H9 (cell line): ENCODE measurements around the gene GID8. TPM values are rescaled to one million over a fixed set of nuclear protein-coding genes. Genes with fewer than 3 reads are reported as not detected.

Experiments used
- DNase-seq: peaks from one replicate; pipeline ENCODE4 v3.0.0-alpha.2; 2017
- H2AFZ ChIP-seq: one replicate; pipeline ENCODE4 v1.6.1; 2013; ENCODE audit warnings: mild to moderate bottlenecking, low read length, control low read depth, moderate library complexity
- H2AK5ac ChIP-seq: 2 replicates; pipeline ENCODE4 v1.6.1; 2013; ENCODE audit warnings: low read length, control low read depth, mixed read lengths; ENCODE audit not compliant: insufficient read length
- H2BK120ac ChIP-seq: one replicate; pipeline ENCODE4 v1.6.1; 2013; ENCODE audit warnings: low read depth, mild to moderate bottlenecking, low read length, control low read depth, inconsistent platforms; ENCODE audit not compliant: poor library complexity, severe bottlenecking
- H2BK12ac ChIP-seq: 2 replicates; pipeline ENCODE4 v1.6.1; 2013; ENCODE audit warnings: low read length, control low read depth, mixed read lengths, low read depth; ENCODE audit not compliant: insufficient read length
- H2BK15ac ChIP-seq: 2 replicates; pipeline ENCODE4 v1.6.1; 2013; ENCODE audit warnings: low read depth, low read length, control low read depth
- H2BK20ac ChIP-seq: one replicate; pipeline ENCODE4 v1.6.1; 2013; ENCODE audit warnings: low read depth, mild to moderate bottlenecking, low read length, control low read depth, inconsistent platforms; ENCODE audit not compliant: poor library complexity, severe bottlenecking
- H2BK5ac ChIP-seq: 2 replicates; pipeline ENCODE4 v1.6.1; 2013; ENCODE audit warnings: low read length, control low read depth, mixed read lengths; ENCODE audit not compliant: insufficient read length
- H3K14ac ChIP-seq: 2 replicates; pipeline ENCODE4 v1.6.1; 2013; ENCODE audit warnings: low read length, control low read depth; ENCODE audit not compliant: insufficient read depth
- H3K18ac ChIP-seq: 2 replicates; pipeline ENCODE4 v1.6.1; 2013; ENCODE audit warnings: low read depth, mild to moderate bottlenecking, mixed read lengths, low read length, control low read depth; ENCODE audit not compliant: insufficient read length
- H3K23ac ChIP-seq: 2 replicates; pipeline ENCODE4 v1.6.1; 2013; ENCODE audit warnings: low read length, control low read depth, mixed read lengths, low read depth; ENCODE audit not compliant: insufficient read length
- H3K23me2 ChIP-seq: 2 replicates; pipeline ENCODE4 v1.6.1; 2013; ENCODE audit warnings: low read depth, mild to moderate bottlenecking, mixed read lengths, low read length, control low read depth; ENCODE audit not compliant: insufficient read length, poor library complexity, severe bottlenecking
- H3K27ac ChIP-seq: 2 replicates; pipeline ENCODE4 v1.5.1; 2013; ENCODE audit warnings: low read length, control low read depth, mixed read lengths, low read depth; ENCODE audit not compliant: insufficient read length
- H3K27me3 ChIP-seq: 2 replicates; pipeline ENCODE4 v1.6.1; 2013; ENCODE audit warnings: low read length, control low read depth, inconsistent platforms; ENCODE audit not compliant: insufficient read depth
- H3K4ac ChIP-seq: 2 replicates; pipeline ENCODE4 v1.6.1; 2013; ENCODE audit warnings: low read depth, mild to moderate bottlenecking, control low read depth, inconsistent platforms, low read length, moderate library complexity
- H3K4me1 ChIP-seq: 2 replicates; pipeline ENCODE4 v1.6.1; 2013; ENCODE audit warnings: low read length, control low read depth, inconsistent platforms; ENCODE audit not compliant: insufficient read depth
- H3K4me2 ChIP-seq: 2 replicates; pipeline ENCODE4 v1.6.1; 2013; ENCODE audit warnings: low read length, control low read depth, mixed read lengths; ENCODE audit not compliant: insufficient read length, insufficient read depth
- H3K56ac ChIP-seq: 2 replicates; pipeline ENCODE4 v1.6.1; 2013; ENCODE audit warnings: low read depth, mild to moderate bottlenecking, mixed read lengths, low read length, control low read depth; ENCODE audit not compliant: insufficient read length
- H3K79me1 ChIP-seq: 2 replicates; pipeline ENCODE4 v1.6.1; 2013; ENCODE audit warnings: low read depth, mild to moderate bottlenecking, moderate library complexity, low read length, control low read depth, inconsistent platforms; ENCODE audit not compliant: insufficient read depth, poor library complexity, severe bottlenecking
- H3K79me2 ChIP-seq: 2 replicates; pipeline ENCODE4 v1.6.1; 2013; ENCODE audit warnings: low read length, control low read depth, inconsistent platforms; ENCODE audit not compliant: insufficient read depth
- H3K9ac ChIP-seq: 2 replicates; pipeline ENCODE4 v1.6.1; 2013; ENCODE audit warnings: low read length, control low read depth, mixed read lengths; ENCODE audit not compliant: insufficient read length; ENCODE audit errors: extremely low read depth
- H3K9me3 ChIP-seq: one replicate; pipeline ENCODE4 v1.6.1; 2013; ENCODE audit warnings: low read depth, low read length, inconsistent platforms; ENCODE audit not compliant: control insufficient read depth
- H3T11ph ChIP-seq: one replicate; pipeline ENCODE4 v1.6.1; 2013; ENCODE audit warnings: mild to moderate bottlenecking, low read length, control low read depth, inconsistent platforms
- H4K20me1 ChIP-seq: one replicate; pipeline ENCODE4 v1.6.1; 2013; ENCODE audit not compliant: control insufficient read depth, insufficient read length, insufficient read depth
- H4K5ac ChIP-seq: 2 replicates; pipeline ENCODE4 v1.6.1; 2013; ENCODE audit warnings: low read depth, mild to moderate bottlenecking, mixed read lengths, low read length, control low read depth; ENCODE audit not compliant: insufficient read length
- H4K8ac ChIP-seq: replicated peaks from 2 replicates; pipeline ENCODE4 v1.6.1; 2013; ENCODE audit warnings: low read length, control low read depth, mixed read lengths, low read depth; ENCODE audit not compliant: insufficient read length
- H4K91ac ChIP-seq: 2 replicates; pipeline ENCODE4 v1.6.1; 2013; ENCODE audit warnings: low read depth, mild to moderate bottlenecking, moderate library complexity, mixed read lengths, low read length, control low read depth; ENCODE audit not compliant: insufficient read length
- H3K27ac Mint-ChIP-seq, 3 experiments: 2 replicates in 2 of 3; 3 replicates in 1 of 3; pipeline ENCODE4 v1.8.0; 2020 to 2021; ENCODE audit warnings: mixed read lengths in 3 of 3, mild to moderate bottlenecking in 1 of 3, moderate library complexity in 1 of 3
- H3K27me3 Mint-ChIP-seq: 2 replicates; pipeline ENCODE4 v1.8.0; 2021; ENCODE audit warnings: low read depth, mild to moderate bottlenecking, moderate library complexity, mixed read lengths
- H3K36me3 Mint-ChIP-seq, 3 experiments: 2 replicates in 2 of 3; 3 replicates in 1 of 3; pipeline ENCODE4 v1.8.0; 2020 to 2021; ENCODE audit warnings: low read depth in 3 of 3, mixed read lengths in 3 of 3; ENCODE audit not compliant: insufficient read depth in 1 of 3
- H3K4me1 Mint-ChIP-seq, 2 experiments: 2 replicates each; pipeline ENCODE4 v1.8.0; 2020; ENCODE audit warnings: mixed read lengths in 2 of 2
- H3K4me3 Mint-ChIP-seq, 2 experiments: 2 replicates in 1 of 2; 3 replicates in 1 of 2; pipeline ENCODE4 v1.8.0; 2020 to 2021; ENCODE audit warnings: mild to moderate bottlenecking in 2 of 2, mixed read lengths in 2 of 2, moderate library complexity in 1 of 2
- H3K9me3 Mint-ChIP-seq, 2 experiments: 2 replicates in 1 of 2; 3 replicates in 1 of 2; pipeline ENCODE4 v1.8.0; 2020; ENCODE audit warnings: mild to moderate bottlenecking in 2 of 2, mixed read lengths in 2 of 2, moderate library complexity in 1 of 2
- CTCF ChIP-seq: fragments of 200-600 bp; sonication (generic); conservative IDR thresholded peaks from 3 replicates; pipeline ENCODE4 v1.8.0; 2021; ENCODE audit warnings: antibody characterized with exemption, mild to moderate bottlenecking
- WGBS: extraction: QIAGEN DNeasy Blood & Tissue Kit; methylation state at CpG from one replicate; pipeline ENCODE4 v1.1.7; 2013; ENCODE audit warnings: missing lambda C conversion rate, low lambda C conversion rate, mixed read lengths; ENCODE audit not compliant: insufficient read length; ENCODE audit errors: extremely low coverage; 5-methylcytosine and 5-hydroxymethylcytosine counted together
- total RNA-seq: library from RNA; stranded (reverse); gene quantifications from 2 replicates; pipeline ENCODE4 v1.2.1, GENCODE V29; 2021

The GID8 gene
- total RNA-seq, 1 experiment from 2014 or later, result 60.9 TPM

GRCh38 chr20:62997417-62998035 lies 59.6 kb downstream of the GID8 start:
- H3K9me3 Mint-ChIP-seq, result peaks cover 0 to 3% of the 10 kb centered on the region in 2 experiments; a peak in 2 of 5 replicates
- H3K4me3 Mint-ChIP-seq, result no peak overlapping the region
- Histone ChIP-seq H4K20me1 (peaks cover 2% of the 10 kb centered on the region), H3K14ac (no peak overlapping the region), H3K4me2 (no peak overlapping the region), H3T11ph (no peak overlapping the region), H4K91ac (no peak overlapping the region), H3K27me3 (peaks cover 3% of the 10 kb centered on the region; the same call in 1 of the 2 replicates), H2BK15ac (no peak overlapping the region), H3K79me1 (no peaks in the 10 kb centered on the region), H3K23me2 (no peaks in the 10 kb centered on the region), H3K23ac (no peak overlapping the region), H3K18ac (no peak overlapping the region), H3K9ac (no peak overlapping the region), H4K8ac (no peak overlapping the region), H3K4me1 (no peaks in the 10 kb centered on the region; the same call in 1 of the 2 replicates), H3K27ac (no peak overlapping the region), H2AFZ (no peak overlapping the region), H2BK12ac (no peak overlapping the region), H3K4ac (no peak overlapping the region), H2BK20ac (no peak overlapping the region), H4K5ac (no peak overlapping the region), H3K9me3 (no peaks in the 10 kb centered on the region), H2BK120ac (no peak overlapping the region), H2AK5ac (no peak overlapping the region), H3K79me2 (no peaks in the 10 kb centered on the region), H3K56ac (no peak overlapping the region), H2BK5ac (no peak overlapping the region)
- DNase-seq, result no peak
- H3K4me1 Mint-ChIP-seq, result peaks cover 24 to 54% of the 10 kb centered on the region in 2 experiments
- H3K36me3 Mint-ChIP-seq, result no peaks in the 10 kb centered on the region
- no CpG with 5 or more reads among the region's 20 CpGs for WGBS
- no peak overlapping the region; a peak in 1 of 7 replicates for H3K27ac Mint-ChIP-seq
- TF ChIP-seq CTCF, result no peak
- H3K27me3 Mint-ChIP-seq, result peaks cover 67% of the 10 kb centered on the region

Other genes with a start within 250 kb of the GID8 start
- gene NTSR1, start 229.3 kb upstream of the GID8 start, total RNA-seq, result 0.07 and 0.11 TPM in 2 replicates
- 14.6 and 16.3 TPM in 2 replicates for gene MRGBP, start 141.7 kb upstream of the GID8 start, total RNA-seq
- 33.0 and 33.1 TPM in 2 replicates for gene OGFR, start 133.3 kb upstream of the GID8 start, total RNA-seq
- gene COL9A3, start 121.1 kb upstream of the GID8 start, total RNA-seq, result 137 and 150 TPM in 2 replicates
- gene TCFL5, start 76.3 kb upstream of the GID8 start, total RNA-seq, result 15.9 and 16.4 TPM in 2 replicates
- gene DIDO1, start 11.6 kb upstream of the GID8 start, total RNA-seq, result 85.9 TPM in 2 replicates
- 19.9 and 20.9 TPM in 2 replicates for gene SLC17A9, start 14.6 kb downstream of the GID8 start, total RNA-seq
- 0.22 and 0.35 TPM in 2 replicates for gene BHLHE23, start 68.8 kb downstream of the GID8 start, total RNA-seq